KMS-11 (cell line): ENCODE data around the gene AIMP2.
"Not testable (repeated sequence)": the region's sequence is repeated elsewhere in the genome, so short reads cannot be mapped to it uniquely, and the experiment has no call there.

Source experiments
- H2AFZ ChIP-seq: fragments of 200-600 bp; sonication (generic); 2 replicates; pipeline ENCODE4 v1.6.1; 2016; ENCODE audit warnings: antibody characterized with exemption, mixed run types, low read depth
- H3K27ac ChIP-seq: fragments of 200-600 bp; sonication (generic); 2 replicates; pipeline ENCODE4 v1.6.1; 2016; ENCODE audit warnings: mild to moderate bottlenecking, mixed run types
- H3K27me3 ChIP-seq: fragments of 200-600 bp; sonication (generic); 2 replicates; pipeline ENCODE4 v1.6.1; 2017; ENCODE audit warnings: mild to moderate bottlenecking, low read depth, mixed run types, moderate library complexity; ENCODE audit not compliant: insufficient read depth
- H3K36me3 ChIP-seq: fragments of 200-600 bp; sonication (generic); 2 replicates; pipeline ENCODE4 v1.6.1; 2017; ENCODE audit warnings: mild to moderate bottlenecking, mixed run types; ENCODE audit not compliant: insufficient read depth
- H3K4me1 ChIP-seq: fragments of 200-600 bp; sonication (generic); 2 replicates; pipeline ENCODE4 v1.6.1; 2016; ENCODE audit warnings: mild to moderate bottlenecking, low read depth, mixed run types; ENCODE audit not compliant: poor library complexity, severe bottlenecking
- H3K4me2 ChIP-seq: fragments of 200-600 bp; sonication (generic); 2 replicates; pipeline ENCODE4 v1.7.0; 2016; ENCODE audit warnings: mild to moderate bottlenecking, mixed run types
- H3K4me3 ChIP-seq: fragments of 200-600 bp; sonication (generic); IDR thresholded peaks from 2 replicates; pipeline ENCODE4 v1.6.1; 2017; ENCODE audit warnings: low read depth, low read length, mixed read lengths; ENCODE audit not compliant: insufficient read depth
- H3K79me2 ChIP-seq: fragments of 200-600 bp; sonication (generic); 2 replicates; pipeline ENCODE4 v1.6.1; 2016; ENCODE audit warnings: low read depth, mixed run types; ENCODE audit not compliant: insufficient read depth
- H3K9ac ChIP-seq: fragments of 200-600 bp; sonication (generic); 2 replicates; pipeline ENCODE4 v1.6.1; 2016; ENCODE audit warnings: mild to moderate bottlenecking, mixed run types
- H4K20me1 ChIP-seq: fragments of 200-600 bp; sonication (generic); 2 replicates; pipeline ENCODE4 v1.6.1; 2016; ENCODE audit warnings: mild to moderate bottlenecking, mixed run types; ENCODE audit not compliant: insufficient read depth
- CTCF ChIP-seq: fragments of 200-600 bp; sonication (generic); conservative IDR thresholded peaks from 2 replicates; pipeline ENCODE4 v1.6.1; 2017; ENCODE audit warnings: low read depth, mild to moderate bottlenecking, antibody characterized with exemption, low read length, moderate library complexity, mixed read lengths

Gene AIMP2

GRCh38 chr7:6008668-6009611, at the start of gene AIMP2, which contains the start of gene PMS2:
Gene AIMP2 (plus strand): TSS chr7:6009272. CDS start chr7:6009364, 92 bp downstream.
Gene PMS2 (minus strand): TSS chr7:6009049. CDS start chr7:6009019, 30 bp downstream.
- peaks cover 49% of the 10 kb centered on the region for H3K79me2 ChIP-seq

GRCh38 chr7:5963205-5963604, 45.9 kb upstream of the AIMP2 start:
- H3K27me3 ChIP-seq, H3K27ac ChIP-seq, H3K4me3 ChIP-seq, H3K36me3 ChIP-seq, H3K79me2 ChIP-seq, H2AFZ ChIP-seq, H4K20me1 ChIP-seq, H3K9ac ChIP-seq, H3K4me2 ChIP-seq, H3K4me1 ChIP-seq: not testable (repeated sequence)

More at GRCh38 chr7:6008668-6009611, at the start of gene AIMP2, which contains the start of gene PMS2:
- H3K9ac ChIP-seq = peak within 1 kb of the TSS; percentile 93
- peak within 1 kb of the TSS; percentile 87 for H3K27ac ChIP-seq
- TF ChIP-seq CTCF = no peak
- H3K4me3 ChIP-seq = no peak within 1 kb of the TSS
- H2AFZ ChIP-seq = peak within 1 kb of the TSS; percentile 92
- no peaks in the 10 kb centered on the region; the same call in 1 of the 2 replicates for H3K36me3 ChIP-seq
- peak within 1 kb of the TSS; percentile 90 for H3K4me2 ChIP-seq
- no peaks in the 10 kb centered on the region for H4K20me1 ChIP-seq
- no peaks in the 10 kb centered on the region for H3K27me3 ChIP-seq
- H3K4me1 ChIP-seq = peaks cover 33% of the 10 kb centered on the region

- not testable (repeated sequence) for H3K79me2 ChIP-seq
Measured at GRCh38 chr7:5963810-5964209, 45.3 kb upstream of the AIMP2 start.

GRCh38 chr7:5970347-5970911, 38.6 kb upstream of the AIMP2 start, which contains the start of gene RSPH10B:
Gene RSPH10B (minus strand): TSS chr7:5970689. CDS start chr7:5967116, 3,573 bp downstream.
- not testable (repeated sequence) for H3K36me3 ChIP-seq, H3K27ac ChIP-seq, H3K79me2 ChIP-seq, H3K4me2 ChIP-seq, H3K9ac ChIP-seq, H4K20me1 ChIP-seq, H3K27me3 ChIP-seq, H3K4me1 ChIP-seq, H2AFZ ChIP-seq, H3K4me3 ChIP-seq

More at GRCh38 chr7:5963810-5964209, 45.3 kb upstream of the AIMP2 start:
- not testable (repeated sequence) for H3K27me3 ChIP-seq, H3K4me1 ChIP-seq, H3K4me2 ChIP-seq, H3K4me3 ChIP-seq, H3K9ac ChIP-seq, H4K20me1 ChIP-seq, H3K36me3 ChIP-seq, H3K27ac ChIP-seq, H2AFZ ChIP-seq

GRCh38 chr7:5973580-5973979, 35.5 kb upstream of the AIMP2 start:
- not testable (repeated sequence) for H3K4me1 ChIP-seq, H3K4me3 ChIP-seq, H3K36me3 ChIP-seq, H3K27ac ChIP-seq, H2AFZ ChIP-seq, H3K27me3 ChIP-seq, H4K20me1 ChIP-seq, H3K9ac ChIP-seq, H3K79me2 ChIP-seq, H3K4me2 ChIP-seq

GRCh38 chr7:5979680-5980314, 29.3 kb upstream of the AIMP2 start:
- not testable (repeated sequence) for H3K9ac ChIP-seq, H4K20me1 ChIP-seq

GRCh38 chr7:5987061-5987460, 22.0 kb upstream of the AIMP2 start:
- H3K9ac ChIP-seq, H3K4me3 ChIP-seq, H3K4me1 ChIP-seq, H3K27ac ChIP-seq, H3K27me3 ChIP-seq, H2AFZ ChIP-seq, H3K79me2 ChIP-seq, H3K36me3 ChIP-seq, H4K20me1 ChIP-seq, H3K4me2 ChIP-seq: not testable (repeated sequence)

More at GRCh38 chr7:5979680-5980314, 29.3 kb upstream of the AIMP2 start:
- H3K4me1 ChIP-seq, H3K79me2 ChIP-seq, H3K4me2 ChIP-seq, H3K4me3 ChIP-seq, H3K27me3 ChIP-seq, H3K27ac ChIP-seq, H2AFZ ChIP-seq, H3K36me3 ChIP-seq: not testable (repeated sequence)
